IMR-90 (cell line): ENCODE results near the gene KDM2A. TPM values are rescaled to one million over a fixed set of nuclear protein-coding genes. Genes with fewer than 3 reads are reported as not detected.
"Not testable (repeated sequence)": the region's sequence is repeated elsewhere in the genome, so short reads cannot be mapped to it uniquely, and the experiment has no call there.

Experiments used
- ATAC-seq: fragments of 200-7000 bp; cut with Tn5 transposase; 2 replicates; pipeline ENCODE4 v1.9.1; 2020; ENCODE audit warnings: low read depth, mild to moderate bottlenecking, moderate library complexity
- BruUV-seq: library from RNA; stranded (reverse); fragments of 400-500 nt; replicated peaks from 2 replicates; lab custom pipeline; 2021; lab: Mats Ljungman, UMichigan
- CTCF ChIA-PET: fragments of 300-600 bp; formaldehyde crosslinking; extraction: SDS; loops from one replicate; lab custom pipeline; 2021; ENCODE audit warnings: antibody characterized with exemption; lab: Yijun Ruan, JAX
- POLR2A ChIA-PET: fragments of 300-600 bp; sonication (Branson Sonifier 250); formaldehyde crosslinking; loops from one replicate; lab custom pipeline; 2022; ENCODE audit warnings: antibody characterized with exemption; ENCODE audit not compliant: unreplicated experiment; lab: Charles Lee
- DNase-seq: peaks from one replicate; pipeline ENCODE4 v3.0.0; 2013
- H2AFZ ChIP-seq: replicated peaks from 2 replicates; pipeline ENCODE3; 2013; ENCODE audit warnings: low read length, mild to moderate bottlenecking; ENCODE audit not compliant: poor library complexity
- H2AK5ac ChIP-seq: 2 replicates; pipeline ENCODE4 v1.6.1; 2013; ENCODE audit warnings: low read depth, low read length, inconsistent platforms
- H2AK9ac ChIP-seq: replicated peaks from 2 replicates; pipeline ENCODE3; 2013; ENCODE audit warnings: mild to moderate bottlenecking, low read depth, low read length, moderate library complexity; ENCODE audit not compliant: poor library complexity
- H2BK120ac ChIP-seq: 2 replicates; pipeline ENCODE4 v1.6.1; 2013; ENCODE audit warnings: low read depth, low read length, inconsistent platforms
- H2BK15ac ChIP-seq: 3 replicates; pipeline ENCODE4 v1.6.1; 2013; ENCODE audit warnings: low read depth, low read length, inconsistent platforms
- H2BK20ac ChIP-seq: 2 replicates; pipeline ENCODE4 v1.6.1; 2013; ENCODE audit warnings: low read depth, mild to moderate bottlenecking, inconsistent platforms, low read length, moderate library complexity
- H2BK5ac ChIP-seq: 2 replicates; pipeline ENCODE4 v1.6.1; 2013; ENCODE audit warnings: mild to moderate bottlenecking, low read depth, low read length, inconsistent platforms; ENCODE audit not compliant: poor library complexity, severe bottlenecking
- H3K14ac ChIP-seq: replicated peaks from 2 replicates; pipeline ENCODE4 v1.6.1; 2013; ENCODE audit warnings: low read depth, low read length, inconsistent platforms
- H3K18ac ChIP-seq: 2 replicates; pipeline ENCODE4 v1.6.1; 2013; ENCODE audit warnings: low read depth, low read length, control low read depth
- H3K23ac ChIP-seq: 2 replicates; pipeline ENCODE4 v1.6.1; 2013; ENCODE audit warnings: low read depth, low read length, inconsistent platforms
- H3K27ac ChIP-seq: 2 replicates; pipeline ENCODE4 v1.5.1; 2013; ENCODE audit warnings: mild to moderate bottlenecking, control low read depth, low read length; ENCODE audit not compliant: insufficient read depth
- H3K27me3 ChIP-seq: 2 replicates; pipeline ENCODE4 v1.6.1; 2013; ENCODE audit warnings: low read length; ENCODE audit not compliant: control insufficient read depth, insufficient read depth
- H3K36me3 ChIP-seq: 2 replicates; pipeline ENCODE4 v1.6.1; 2013; ENCODE audit warnings: low read length, mixed read lengths; ENCODE audit not compliant: control insufficient read depth, insufficient read depth
- H3K4ac ChIP-seq: 2 replicates; pipeline ENCODE4 v1.6.1; 2013; ENCODE audit warnings: low read depth, low read length, inconsistent platforms
- H3K4me1 ChIP-seq: 2 replicates; pipeline ENCODE4 v1.6.1; 2013; ENCODE audit warnings: low read length, mixed read lengths; ENCODE audit not compliant: control insufficient read depth, insufficient read depth
- H3K4me2 ChIP-seq: 2 replicates; pipeline ENCODE4 v1.6.1; 2013; ENCODE audit warnings: low read depth, mild to moderate bottlenecking, control low read depth, low read length, moderate library complexity
- H3K4me3 ChIP-seq: 2 replicates; pipeline ENCODE4 v1.5.1; 2013; ENCODE audit warnings: low read depth, mild to moderate bottlenecking, control low read depth, low read length, moderate library complexity; ENCODE audit not compliant: insufficient read depth
- H3K56ac ChIP-seq: 2 replicates; pipeline ENCODE4 v1.6.1; 2013; ENCODE audit warnings: low read length, inconsistent platforms; ENCODE audit not compliant: insufficient read depth; ENCODE audit errors: extremely low read depth
- H3K79me1 ChIP-seq, 2 experiments: 2 replicates each; pipeline ENCODE4 v1.6.1; 2013; ENCODE audit warnings: low read length in 2 of 2, inconsistent platforms in 1 of 2, low read depth in 1 of 2
- H3K9ac ChIP-seq: 2 replicates; pipeline ENCODE4 v1.6.1; 2013; ENCODE audit warnings: low read depth, low read length, control low read depth
- H3K9me1 ChIP-seq: 2 replicates; pipeline ENCODE4 v1.6.1; 2013; ENCODE audit warnings: low read length, inconsistent platforms; ENCODE audit not compliant: insufficient read depth
- H3K9me3 ChIP-seq: 2 replicates; pipeline ENCODE4 v1.6.1; 2013; ENCODE audit warnings: low read length; ENCODE audit not compliant: control insufficient read depth, insufficient read depth
- H4K20me1 ChIP-seq: 2 replicates; pipeline ENCODE4 v1.6.1; 2013; ENCODE audit warnings: low read length, inconsistent platforms; ENCODE audit not compliant: insufficient read depth
- H4K5ac ChIP-seq: 2 replicates; pipeline ENCODE4 v1.6.1; 2013; ENCODE audit warnings: mild to moderate bottlenecking, low read depth, low read length, control low read depth
- H4K8ac ChIP-seq, 2 experiments: 2 replicates each; pipeline ENCODE4 v1.6.1; 2013; ENCODE audit warnings: low read depth in 2 of 2, low read length in 2 of 2, control low read depth in 1 of 2, inconsistent platforms in 1 of 2
- H4K91ac ChIP-seq: 2 replicates; pipeline ENCODE4 v1.6.1; 2013; ENCODE audit warnings: low read depth, low read length, inconsistent platforms; ENCODE audit not compliant: insufficient read depth
- MXI1 ChIP-seq: IDR thresholded peaks from 2 replicates; pipeline ENCODE4 v1.6.1; 2012; ENCODE audit warnings: low read depth, mild to moderate bottlenecking, low read length, moderate library complexity, borderline replicate concordance
- WGBS, 2 experiments: methylation state at CpG; one replicate each; pipeline versions ENCODE4 v1.1.5 to v1.1.7; 2013; ENCODE audit warnings: missing lambda C conversion rate in 2 of 2; ENCODE audit not compliant: insufficient read length in 1 of 2; ENCODE audit errors: extremely low coverage in 2 of 2; 5-methylcytosine and 5-hydroxymethylcytosine counted together
- dilution Hi-C: fragments of 300-500 bp; cut with HindIII; formaldehyde crosslinking; loops from one replicate; pipeline ENCODE4 v1.14.3; 2018; ENCODE audit warnings: low sequenced_read_pairs; ENCODE audit not compliant: unreplicated experiment
- in situ Hi-C: fragments of 300-500 bp; cut with MboI; formaldehyde crosslinking; loops from 3 replicates; pipeline ENCODE4 v1.14.3; 2019; ENCODE audit warnings: low sequenced_read_pairs, inconsistent platforms, mixed read lengths
- intact Hi-C: fragments of 100-400 bp; cut with micrococcal nuclease; formaldehyde crosslinking; loops from 2 replicates; pipeline ENCODE4 v1.10.0; 2022
- polyA plus RNA-seq, 3 experiments: library from polyadenylated mRNA; depleted of rRNA; stranded (reverse); fragments of >200 nt; gene quantifications; 2 replicates each; pipeline ENCODE4 v1.2.3, GENCODE V29; 2012; ENCODE audit warnings: low replicate concordance in 1 of 3
- total RNA-seq: library from RNA; depleted of rRNA; stranded (reverse); fragments of >200 nt; gene quantifications from 2 replicates; pipeline ENCODE4 v1.2.3, GENCODE V29; 2012

Gene KDM2A
- total and polyA plus RNA-seq, 2 of the 4 experiments (the other 2 are of a cell fraction) = 26.7 to 42.6 TPM

GRCh38 chr11:67260885-67261639 is 142.0 kb downstream of the KDM2A start:
- Histone ChIP-seq H3K4me1 (peaks cover 10% of the 10 kb centered on the region), H2BK120ac (peak overlapping the region; percentile 82; the same call in 1 of the 2 replicates)

More at GRCh38 chr11:67260885-67261639, 142.0 kb downstream of the KDM2A start:
- Histone ChIP-seq H3K4me3 (peak overlapping the region; percentile 51), H3K79me1 (peaks cover 0 to 11% of the 10 kb centered on the region in 2 experiments; a peak in 1 of 4 replicates), H3K4ac (peak overlapping the region; percentile 96), H3K4me2 (peak overlapping the region; percentile 100), H3K14ac (peak overlapping the region; percentile 98), H2BK15ac (peak overlapping the region; percentile 73; the same call in 1 of the 3 replicates), H4K5ac (peak overlapping the region; percentile 99), H3K9me1 (peaks cover 14% of the 10 kb centered on the region; the same call in 1 of the 2 replicates), H4K91ac (0 out of 2 replicates have a peak overlapping the region, but pooled peaks have one; percentile 84), H3K23ac (peak overlapping the region; percentile 97), H3K18ac (peak overlapping the region; percentile 87; the same call in 1 of the 2 replicates), H3K9ac (peak overlapping the region; percentile 85), H2AFZ (peak overlapping the region; percentile 96), H2AK5ac (peak overlapping the region; percentile 36; the same call in 1 of the 2 replicates), H4K8ac (peak overlapping the region; percentile 92 to 98), H3K27ac (peak overlapping the region; percentile 63; the same call in 1 of the 2 replicates)
- in situ Hi-C loops = loop anchor here (5.0 kb wide), 2 partner anchors 56 to 121 kb away; no protein-coding TSS in a partner anchor
- H3K9me3 ChIP-seq, BruUV-seq, H3K36me3 ChIP-seq, intact Hi-C loops, H3K27me3 ChIP-seq, H3K56ac ChIP-seq, H4K20me1 ChIP-seq, H2BK5ac ChIP-seq, H2BK20ac ChIP-seq, H2AK9ac ChIP-seq, dilution Hi-C loops: not testable (repeated sequence)
- peak; percentile 55 for ATAC-seq
- WGBS, 2 experiments = 60% methylated on average over 3 of the region's 50 CpGs; no CpG with 5 or more reads in 1 of the 2 experiments
- POLR2A ChIA-PET = interaction anchor here (1.0 kb wide), 1 partner anchor 56 kb away, joined by 7 read pairs; no protein-coding TSS in a partner anchor
- 0 out of 2 replicates have a peak, but pooled peaks have one; percentile 19 for TF ChIP-seq MXI1
- CTCF ChIA-PET = interaction anchor here (0.9 to 2.2 kb wide), 2 partner anchors 56 to 57 kb away, joined by 4 to 13 read pairs; no protein-coding TSS in a partner anchor
- peak; percentile 47 for DNase-seq
